NCI-H2081 (cell line): ENCODE results near the gene ASPSCR1.
"Not testable (repeated sequence)": the region's sequence is repeated elsewhere in the genome, so short reads cannot be mapped to it uniquely, and the experiment has no call there.

ENCODE experiments used
- DNase-seq, 2 experiments: peaks; one replicate each; lab custom pipeline; 2025; lab: John Stamatoyannopoulos, UW

The ASPSCR1 gene

DNA sequence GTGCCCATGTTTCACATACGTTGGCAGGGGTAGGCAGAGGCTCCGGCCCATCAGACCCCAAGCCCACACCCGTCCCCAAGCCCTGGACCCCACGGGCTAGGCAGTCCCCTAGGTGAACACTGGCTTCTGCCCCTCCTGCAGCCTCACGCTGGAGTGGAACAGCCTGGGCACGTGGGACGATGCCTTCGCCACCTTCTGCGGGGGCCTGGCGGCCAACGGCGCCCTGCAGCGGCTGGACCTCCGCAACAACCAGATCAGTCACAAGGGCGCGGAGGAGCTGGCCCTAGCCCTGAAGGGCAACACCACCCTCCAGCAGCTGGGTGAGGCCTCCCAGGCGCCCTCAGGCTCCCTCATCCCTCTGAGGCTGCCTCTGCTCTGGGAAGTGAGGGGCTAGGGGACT is 47.4 kb downstream of the ASPSCR1 start:
- DNase-seq: no peak

DNA sequence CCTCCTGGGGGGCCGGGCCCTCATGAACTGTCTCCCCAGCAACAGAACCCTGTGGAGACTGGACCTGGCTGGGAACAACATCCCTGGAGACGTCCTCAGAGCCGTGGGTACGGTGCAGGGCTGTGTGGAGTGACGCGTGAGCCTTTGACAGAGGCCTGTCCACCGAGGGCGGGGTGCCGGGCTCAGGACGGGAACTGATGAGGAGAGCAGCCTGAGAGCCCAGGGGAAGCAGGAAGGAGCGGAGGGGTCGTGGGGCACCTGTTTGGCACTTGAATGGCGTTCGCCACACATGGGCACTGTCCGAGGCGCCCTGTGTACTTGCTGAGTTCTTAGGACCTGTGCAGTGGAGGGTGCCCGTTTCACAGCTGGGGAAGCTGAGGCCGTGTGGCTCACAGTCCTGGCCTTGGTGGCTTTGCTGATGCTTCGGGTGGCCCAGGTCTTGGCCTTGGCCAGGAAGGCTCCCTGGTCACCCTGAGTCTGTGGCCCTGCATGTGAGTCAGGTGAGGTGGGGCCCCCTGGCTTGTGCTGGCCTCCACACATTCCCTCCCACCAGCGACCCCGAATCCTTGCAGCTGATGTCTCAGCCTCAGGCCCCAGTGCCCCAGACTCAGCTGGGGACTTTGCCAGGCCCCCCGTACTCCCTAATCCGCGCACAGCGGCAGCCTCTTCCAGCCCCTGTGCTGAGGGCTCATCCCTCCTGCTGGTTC is 48.1 kb downstream of the ASPSCR1 start:
- no peak for DNase-seq

GRCh38 chr17:82028246-82028645 is 50.8 kb downstream of the ASPSCR1 start:
- no peak for DNase-seq

GRCh38 chr17:82028966-82029365 is 51.5 kb downstream of the ASPSCR1 start:
- no peak for DNase-seq

GRCh38 chr17:82029391-82029790 is 52.0 kb downstream of the ASPSCR1 start:
- no peak for DNase-seq

- no peak for DNase-seq
These were observed 52.6 kb downstream of the ASPSCR1 start for GRCh38 chr17:82029990-82030469.

- peak; percentile 79 to 84 for DNase-seq
These were observed 53.3 kb downstream of the ASPSCR1 start for GRCh38 chr17:82030470-82031302.

DNA sequence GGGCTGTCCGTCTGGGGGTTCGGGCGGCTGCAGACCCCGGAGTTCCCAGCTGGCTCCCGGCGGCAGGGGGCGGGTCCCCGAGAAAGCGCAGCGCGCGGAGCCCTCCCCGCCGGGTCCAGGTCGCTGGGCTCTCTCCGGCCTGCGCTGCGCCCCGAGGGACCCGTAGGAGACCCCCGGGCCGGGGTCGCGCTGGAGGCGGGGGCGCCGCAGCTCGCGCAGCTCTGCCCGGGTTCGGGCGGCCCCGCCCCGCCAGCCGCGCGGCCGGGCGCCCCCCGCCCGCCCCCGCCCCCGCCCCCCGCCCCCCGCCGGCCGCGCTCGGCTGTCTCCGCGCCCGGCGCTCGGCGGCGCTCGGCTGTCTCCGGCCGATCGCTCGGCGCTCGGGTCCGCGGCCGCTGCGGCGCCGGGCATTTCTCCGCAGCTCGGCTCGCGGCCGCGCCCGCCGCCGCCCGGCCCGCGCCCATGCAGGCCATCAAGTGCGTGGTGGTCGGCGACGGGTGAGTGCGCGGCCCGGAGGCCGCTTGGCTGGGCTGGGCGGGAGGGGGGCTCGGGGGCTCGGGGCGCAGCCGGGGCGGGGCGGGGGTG is 54.0 kb downstream of the ASPSCR1 start, which contains the start of gene RAC3:
TSS of gene RAC3 (plus strand) at position 376 of the 582 bp plus-strand sequence. CDS start at position 460, 84 bp downstream.
- peak; percentile 46 to 58 for DNase-seq

- peak; percentile 61 to 68 for DNase-seq
These were observed 54.6 kb downstream of the ASPSCR1 start for GRCh38 chr17:82031885-82032627.

DNA sequence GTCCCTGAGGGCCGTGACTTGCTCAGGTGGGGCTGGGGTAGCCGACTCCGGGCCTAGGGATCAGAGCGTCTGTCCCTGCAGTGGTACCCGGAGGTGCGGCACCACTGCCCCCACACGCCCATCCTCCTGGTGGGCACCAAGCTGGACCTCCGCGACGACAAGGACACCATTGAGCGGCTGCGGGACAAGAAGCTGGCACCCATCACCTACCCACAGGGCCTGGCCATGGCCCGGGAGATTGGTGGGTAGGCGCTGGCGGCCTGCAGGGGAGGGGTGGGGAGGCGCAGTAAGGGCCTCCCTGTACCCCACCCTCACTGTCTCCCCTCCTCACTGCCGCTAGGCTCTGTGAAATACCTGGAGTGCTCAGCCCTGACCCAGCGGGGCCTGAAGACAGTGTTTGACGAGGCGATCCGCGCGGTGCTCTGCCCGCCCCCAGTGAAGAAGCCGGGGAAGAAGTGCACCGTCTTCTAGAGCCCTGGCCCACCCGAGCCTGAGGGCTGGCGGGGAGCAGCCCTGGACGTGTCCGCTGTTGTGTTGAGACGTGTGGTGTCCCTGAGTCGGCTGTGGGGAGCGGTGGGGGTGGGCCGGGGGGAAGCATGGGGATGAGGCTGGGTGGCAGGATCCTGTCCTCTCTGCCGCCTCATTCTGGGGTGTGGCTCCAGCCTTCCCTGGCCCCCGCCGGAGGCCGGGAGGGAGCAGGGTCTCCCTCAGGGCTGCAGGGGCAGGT is 56.1 kb downstream of the ASPSCR1 start:
- no peak for DNase-seq

DNA sequence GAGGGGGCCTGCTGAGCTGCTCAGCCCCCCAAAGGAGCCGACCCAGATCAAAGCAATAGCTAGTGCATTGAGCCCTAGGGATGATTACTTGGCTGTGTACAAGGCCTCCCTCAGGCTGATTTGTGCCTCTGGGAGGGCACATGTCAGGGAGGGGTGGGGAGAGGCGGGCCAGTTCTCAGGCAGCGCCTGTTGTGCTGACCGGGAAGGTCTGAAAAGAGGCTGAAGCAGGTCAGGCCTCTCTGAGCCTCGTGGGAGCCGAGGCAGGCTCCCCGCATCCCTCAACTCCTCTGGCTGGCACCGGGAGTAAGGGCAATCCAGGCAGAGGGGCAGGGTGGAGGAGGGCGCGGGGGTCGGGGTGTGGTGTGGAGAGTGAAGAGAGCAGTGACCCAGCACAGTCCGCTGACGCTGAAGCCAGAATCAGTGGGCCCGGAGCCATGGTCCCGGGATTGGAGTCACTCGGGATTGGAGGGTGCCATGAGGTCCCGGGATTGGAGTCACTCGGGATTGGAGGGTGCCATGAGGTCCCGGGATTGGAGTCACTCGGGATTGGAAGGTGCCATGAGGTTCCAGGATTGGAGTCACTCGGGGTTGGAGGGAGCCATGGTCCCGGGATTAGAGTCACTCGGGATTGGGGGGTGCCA is 57.1 kb downstream of the ASPSCR1 start:
- no peak for DNase-seq

DNA sequence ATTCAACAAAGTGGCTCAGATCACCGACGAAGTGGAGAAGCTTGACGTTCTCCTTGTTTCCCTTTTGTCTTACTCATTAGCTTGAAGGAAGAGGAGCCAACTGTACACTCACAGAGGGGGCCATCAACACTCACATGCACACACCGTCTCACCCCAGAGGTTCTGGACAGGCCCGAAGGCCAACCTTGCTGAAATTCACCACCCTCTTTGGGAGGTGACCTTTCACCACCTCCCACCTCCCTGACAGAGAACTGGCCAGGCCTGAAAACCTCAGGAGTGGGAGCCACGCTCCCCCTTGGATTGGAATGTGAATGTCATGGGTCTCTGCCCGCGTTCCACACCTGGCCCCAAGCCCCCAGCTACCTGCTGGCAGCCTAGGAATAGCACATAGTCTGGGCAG is 58.1 kb downstream of the ASPSCR1 start:
- DNase-seq: no peak

GRCh38 chr17:82035956-82036633 is 58.7 kb downstream of the ASPSCR1 start:
- no peak for DNase-seq

GRCh38 chr17:82036634-82037091 is 59.2 kb downstream of the ASPSCR1 start:
- no peak for DNase-seq

GRCh38 chr17:82037092-82037888 is 59.9 kb downstream of the ASPSCR1 start, which contains the start of gene DCXR:
Gene DCXR, minus strand, starts transcription at chr17:82037697. Its CDS starts 15 bp downstream, at chr17:82037682.
- peak; percentile 98 for DNase-seq

DNA sequence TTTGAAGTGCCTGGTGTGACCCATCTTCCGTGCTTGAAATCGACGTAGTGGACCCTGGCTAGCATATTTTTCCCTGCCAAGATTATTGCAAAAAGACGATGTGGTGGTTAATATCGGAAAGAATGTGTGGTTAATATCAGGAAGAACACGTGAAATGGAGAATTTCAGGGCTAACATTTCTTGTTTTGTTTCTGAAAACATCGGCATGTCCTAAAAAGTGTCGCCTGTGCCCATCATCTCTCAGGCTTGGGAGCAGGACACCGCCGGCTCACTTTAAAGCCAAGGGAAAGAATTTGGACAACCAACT is 60.4 kb downstream of the ASPSCR1 start:
- no peak for DNase-seq

DNA sequence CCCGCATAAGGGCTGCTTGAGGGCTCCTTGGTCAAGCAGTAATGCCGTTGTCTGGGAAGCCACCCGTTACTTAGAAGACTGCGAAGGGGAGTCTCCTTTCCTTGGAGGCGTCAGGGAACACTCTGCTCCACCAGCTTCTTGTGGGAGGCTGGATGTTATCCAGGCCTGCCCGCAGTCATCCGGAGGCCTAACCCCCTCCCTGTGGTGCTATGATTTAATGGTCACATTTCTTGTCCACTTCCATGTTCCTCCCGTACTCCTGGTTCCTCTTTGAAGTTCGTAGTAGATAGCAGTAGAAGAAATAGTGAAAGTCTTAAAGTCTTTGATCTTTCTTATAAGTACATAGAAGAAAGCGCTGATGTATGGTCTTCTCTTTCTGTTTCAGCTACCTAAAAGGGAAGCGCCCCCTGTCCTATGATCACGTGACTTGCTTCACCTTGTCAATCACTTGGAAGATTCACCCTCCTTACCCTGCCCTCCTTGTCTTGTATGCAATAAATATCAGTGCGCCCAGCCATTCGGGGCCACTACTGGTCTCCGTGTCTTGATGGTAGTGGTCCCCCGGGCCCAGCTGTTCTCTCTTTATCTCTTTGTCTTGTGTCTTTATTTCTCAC is 61.5 kb downstream of the ASPSCR1 start:
- not testable (repeated sequence) for DNase-seq

DNA sequence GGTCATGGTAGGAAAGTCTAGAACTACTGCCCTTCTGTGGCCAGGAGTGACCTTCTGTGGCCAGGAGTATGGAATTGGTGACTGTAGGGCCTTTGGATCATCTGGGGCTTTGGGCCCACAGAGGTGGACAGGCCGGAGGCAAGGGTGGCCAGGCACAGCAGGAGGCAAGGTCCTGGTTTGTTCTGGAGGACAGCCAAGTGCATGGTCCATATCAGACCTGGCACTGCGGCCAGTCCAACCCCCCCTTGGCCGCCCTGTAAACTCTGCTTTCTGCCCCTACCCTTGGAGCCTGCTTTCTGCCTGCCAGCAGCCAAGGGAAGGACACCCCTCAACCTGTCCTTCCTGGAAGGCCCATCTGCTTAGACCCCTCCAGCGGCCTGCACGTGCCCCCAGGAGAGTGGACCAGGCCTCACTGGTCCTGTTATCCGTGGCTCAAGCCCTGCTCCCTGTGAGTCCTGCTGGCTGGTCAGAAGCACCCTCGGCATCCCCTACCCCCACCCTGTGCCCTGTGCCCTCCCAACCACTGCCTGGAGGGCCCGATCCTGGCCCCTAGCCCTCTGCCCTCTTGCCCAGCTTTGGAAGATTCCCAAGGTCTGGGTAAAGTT is 62.4 kb downstream of the ASPSCR1 start:
- no peak for DNase-seq
